NT2/D1 (cell line): ENCODE data around the gene BACE2.

Experiments
- DNase-seq: peaks from one replicate; pipeline ENCODE4 v3.0.0-alpha.2; 2011; ENCODE audit warnings: low read depth, low spot score
- H3K27me3 ChIP-seq: 2 replicates; pipeline ENCODE4 v1.6.0; 2011; ENCODE audit warnings: mild to moderate bottlenecking; ENCODE audit not compliant: insufficient read length, insufficient read depth
- H3K36me3 ChIP-seq: 2 replicates; pipeline ENCODE4 v1.6.1; 2011; ENCODE audit warnings: mild to moderate bottlenecking, low read length, mixed read lengths; ENCODE audit not compliant: insufficient read depth, insufficient read length
- H3K4me1 ChIP-seq: 2 replicates; pipeline ENCODE4 v1.5.1; 2011; ENCODE audit not compliant: insufficient read depth, insufficient read length
- H3K4me3 ChIP-seq: 2 replicates; pipeline ENCODE4 v1.5.1; 2011; ENCODE audit warnings: low read depth; ENCODE audit not compliant: insufficient read length
- H3K9ac ChIP-seq: 2 replicates; pipeline ENCODE4 v1.6.0; 2011; ENCODE audit warnings: low read depth; ENCODE audit not compliant: insufficient read length
- H3K9me3 ChIP-seq: 2 replicates; pipeline ENCODE4 v1.5.1; 2011; ENCODE audit warnings: mild to moderate bottlenecking, low read length; ENCODE audit not compliant: insufficient read depth
- SUZ12 ChIP-seq: IDR thresholded peaks from 2 replicates; pipeline ENCODE4 v1.6.1; 2011; ENCODE audit not compliant: insufficient read length, insufficient read depth; ENCODE audit errors: extremely low read depth
- YY1 ChIP-seq: IDR thresholded peaks from 2 replicates; pipeline ENCODE4 v1.6.1; 2011; ENCODE audit not compliant: insufficient read length, insufficient read depth
- ZNF274 ChIP-seq: IDR thresholded peaks from 2 replicates; pipeline ENCODE4 v1.6.1; 2011; ENCODE audit warnings: mild to moderate bottlenecking, low read depth, low read length

Gene BACE2

GRCh38 chr21:41280115-41280919, 112.4 kb downstream of the BACE2 start:
- Histone ChIP-seq H3K4me1 (peaks cover 10% of the 10 kb centered on the region), H3K4me3 (no peak overlapping the region)
- TF ChIP-seq ZNF274, result no peak
- no peak for TF ChIP-seq SUZ12
- no peak for TF ChIP-seq YY1

DNA sequence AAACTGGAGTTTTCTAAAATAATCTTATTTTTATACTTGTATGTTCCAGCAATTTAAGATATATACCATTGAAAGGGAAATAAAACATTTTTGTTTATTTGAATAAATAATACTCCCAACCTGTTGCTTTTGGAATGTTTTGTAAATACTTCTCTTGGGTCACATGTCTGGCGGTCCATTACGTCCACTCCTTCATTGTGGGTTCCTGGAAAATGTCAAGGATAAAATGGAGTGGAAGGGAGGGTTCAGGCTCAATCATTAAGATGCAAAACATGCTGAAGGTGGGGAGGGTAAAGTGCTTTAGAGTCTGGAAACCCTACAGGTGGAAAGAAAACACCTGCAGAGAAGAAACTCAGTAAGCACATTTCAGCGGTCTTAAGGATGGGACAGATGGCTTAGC, 114.5 kb downstream of the BACE2 start:
- H3K4me1 ChIP-seq, result peaks cover 10% of the 10 kb centered on the region
- DNase-seq, result no peak
- H3K4me3 ChIP-seq, result no peak overlapping the region
- no peak for TF ChIP-seq ZNF274
- no peak for TF ChIP-seq SUZ12
- no peak for TF ChIP-seq YY1
- no peaks in the 10 kb centered on the region for H3K9me3 ChIP-seq
- H3K9ac ChIP-seq, result no peak overlapping the region
- H3K36me3 ChIP-seq, result no peaks in the 10 kb centered on the region
- peaks cover 2% of the 10 kb centered on the region for H3K27me3 ChIP-seq

More at GRCh38 chr21:41280115-41280919, 112.4 kb downstream of the BACE2 start:
- Histone ChIP-seq H3K27me3 (peaks cover 2% of the 10 kb centered on the region), H3K9ac (no peak overlapping the region), H3K36me3 (peaks cover 10% of the 10 kb centered on the region), H3K9me3 (no peaks in the 10 kb centered on the region)
- no peak for DNase-seq

- TF ChIP-seq ZNF274 (no peak), YY1 (no peak), SUZ12 (no peak)
- Histone ChIP-seq H3K9me3 (no peaks in the 10 kb centered on the region), H3K9ac (no peak overlapping the region), H3K27me3 (peaks cover 2% of the 10 kb centered on the region), H3K4me1 (peaks cover 10% of the 10 kb centered on the region), H3K4me3 (no peak overlapping the region), H3K36me3 (no peaks in the 10 kb centered on the region)
- DNase-seq, result peak; percentile 74
Observed at GRCh38 chr21:41283211-41283818, 115.4 kb downstream of the BACE2 start.

- Histone ChIP-seq H3K9me3 (peaks cover 20% of the 10 kb centered on the region), H3K4me1 (no peaks in the 10 kb centered on the region), H3K36me3 (no peaks in the 10 kb centered on the region), H3K9ac (no peak overlapping the region), H3K4me3 (no peak overlapping the region), H3K27me3 (no peaks in the 10 kb centered on the region)
- DNase-seq, result no peak
- TF ChIP-seq ZNF274 (no peak), SUZ12 (no peak), YY1 (no peak)
Observed at GRCh38 chr21:41289431-41289830, 121.5 kb downstream of the BACE2 start.

- DNase-seq, result no peak
- no peak for TF ChIP-seq ZNF274
- TF ChIP-seq SUZ12, result no peak
- TF ChIP-seq YY1, result no peak
- H3K36me3 ChIP-seq, result no peaks in the 10 kb centered on the region
Observed at GRCh38 chr21:41290106-41290799, 122.3 kb downstream of the BACE2 start.

DNA sequence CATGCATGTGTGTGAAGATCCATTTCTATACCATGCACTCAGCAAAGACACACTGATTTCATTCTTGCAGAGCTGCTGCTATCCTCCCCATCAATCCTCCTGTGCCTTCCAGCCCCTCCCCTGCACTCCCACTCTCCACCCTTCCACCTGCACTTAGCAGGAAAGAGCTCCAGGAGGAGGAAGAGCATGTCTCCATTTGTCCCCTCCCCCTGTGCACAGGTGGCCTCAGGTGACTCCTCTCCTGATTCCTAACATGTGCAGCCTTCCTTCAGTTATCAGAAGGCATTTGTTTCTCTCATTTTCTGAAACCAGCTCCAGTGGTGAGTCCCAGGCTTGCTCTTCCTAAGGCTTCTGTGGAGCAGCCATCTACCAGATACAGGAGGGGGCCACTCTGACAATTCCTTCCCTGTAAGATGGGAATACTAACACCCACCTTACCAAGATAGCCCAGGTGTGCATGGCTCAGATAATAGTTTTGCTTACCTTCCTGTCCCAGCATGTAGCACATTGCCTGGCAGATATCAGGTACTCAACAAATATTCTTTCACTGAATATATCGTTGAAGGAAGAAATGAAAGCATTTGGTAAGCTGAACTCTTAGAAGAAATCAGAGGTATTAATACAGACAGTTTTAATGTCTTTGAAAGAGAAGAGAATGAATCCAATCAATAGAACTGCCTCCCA, 126.7 kb downstream of the BACE2 start:
- Histone ChIP-seq H3K9ac (no peak overlapping the region), H3K36me3 (no peaks in the 10 kb centered on the region), H3K4me3 (no peak overlapping the region), H3K9me3 (peaks cover 20% of the 10 kb centered on the region), H3K27me3 (no peaks in the 10 kb centered on the region), H3K4me1 (no peaks in the 10 kb centered on the region)
- TF ChIP-seq SUZ12 (no peak), ZNF274 (no peak), YY1 (no peak)
- DNase-seq, result no peak

More at GRCh38 chr21:41290106-41290799, 122.3 kb downstream of the BACE2 start:
- Histone ChIP-seq H3K9me3 (peaks cover 20% of the 10 kb centered on the region), H3K4me1 (no peaks in the 10 kb centered on the region), H3K27me3 (no peaks in the 10 kb centered on the region), H3K9ac (no peak overlapping the region), H3K4me3 (no peak overlapping the region)
